Coronary artery (tissue), 2 donors: ENCODE data around the gene RPL32.

Source experiments
- DNase-seq: peaks from one replicate; pipeline ENCODE4 v3.0.0-alpha.2; 2017; ENCODE audit warnings: low spot score
- H3K27ac ChIP-seq, 2 donors: fragments of 200-600 bp; sonication (generic); one replicate each; pipeline ENCODE4 v1.5.1; 2016 to 2019
- H3K4me3 ChIP-seq: fragments of 200-600 bp; sonication (generic); 2 replicates; pipeline ENCODE4 v1.5.1; 2016; ENCODE audit warnings: mild to moderate bottlenecking, moderate library complexity
- CTCF ChIP-seq: fragments of 200-600 bp; sonication (generic); IDR thresholded peaks from one replicate; pipeline ENCODE4 v1.5.1; 2019; ENCODE audit warnings: antibody characterized with exemption

RPL32 gene

GRCh38 chr3:12807066-12807465 is 34.3 kb downstream of the RPL32 start:
- no peak overlapping the region for H3K4me3 ChIP-seq
- no peak for DNase-seq
- TF ChIP-seq CTCF: no peak
- peak overlapping the region; percentile 12 to 64 for H3K27ac ChIP-seq

- no peak for DNase-seq
- Histone ChIP-seq H3K27ac (no peak overlapping the region), H3K4me3 (no peak overlapping the region)
- TF ChIP-seq CTCF: no peak
These were observed 38.0 kb downstream of the RPL32 start for GRCh38 chr3:12803371-12803770.

GRCh38 chr3:12799525-12800440 is 41.6 kb downstream of the RPL32 start:
- Histone ChIP-seq H3K4me3 (no peak overlapping the region), H3K27ac (peak overlapping the region; percentile 97 to 98)
- no peak for TF ChIP-seq CTCF
- no peak for DNase-seq

- DNase-seq: no peak
- Histone ChIP-seq H3K27ac (peak overlapping the region; percentile 97 to 98), H3K4me3 (peak overlapping the region; percentile 4)
- TF ChIP-seq CTCF: no peak
These were observed 42.7 kb downstream of the RPL32 start for GRCh38 chr3:12798559-12799179.

- Histone ChIP-seq H3K4me3 (peak overlapping the region; percentile 4), H3K27ac (peak overlapping the region; percentile 97 to 98)
- no peak for TF ChIP-seq CTCF
- DNase-seq: no peak
These were observed 43.3 kb downstream of the RPL32 start for GRCh38 chr3:12797892-12798558.

GRCh38 chr3:12797124-12797891 is 44.1 kb downstream of the RPL32 start:
- peak overlapping the region; percentile 90 for H3K4me3 ChIP-seq
- H3K27ac ChIP-seq: peak overlapping the region; percentile 97 to 98
- DNase-seq: no peak
- TF ChIP-seq CTCF: no peak
